Neural cell (in vitro differentiated cells): ENCODE measurements around the gene SH3RF2. TPM values are rescaled to one million over a fixed set of nuclear protein-coding genes. Genes with fewer than 3 reads are reported as not detected.

Source experiments
- H2AFZ ChIP-seq: fragments of 200-600, 300-800 bp; sonication (generic), shearing (Covaris generic); 2 replicates; pipeline ENCODE4 v1.6.0; 2014; ENCODE audit warnings: low read depth, mild to moderate bottlenecking, antibody characterized with exemption, low read length, moderate library complexity
- H3F3A ChIP-seq: fragments of 200-600 bp; shearing (Covaris generic); 2 replicates; pipeline ENCODE4 v1.6.1; 2016; ENCODE audit warnings: mild to moderate bottlenecking, moderate library complexity, mixed read lengths, antibody characterized with exemption, low read length; ENCODE audit not compliant: insufficient read depth, poor library complexity, severe bottlenecking
- H3K27ac ChIP-seq: fragments of 200-600, 300-800 bp; sonication (generic), shearing (Covaris generic); 2 replicates; pipeline ENCODE4 v1.5.1; 2014; ENCODE audit warnings: mild to moderate bottlenecking, low read length, moderate library complexity
- H3K27me3 ChIP-seq: fragments of 300-800, 200-600 bp; sonication (generic), shearing (Covaris generic); 2 replicates; pipeline ENCODE4 v1.6.0; 2014; ENCODE audit warnings: mild to moderate bottlenecking, low read depth, low read length, moderate library complexity; ENCODE audit not compliant: insufficient read depth
- H3K36me3 ChIP-seq: fragments of 300-800, 200-600 bp; sonication (generic), shearing (Covaris generic); 2 replicates; pipeline ENCODE4 v1.5.1; 2014; ENCODE audit warnings: mild to moderate bottlenecking, antibody characterized with exemption, low read length, moderate library complexity; ENCODE audit not compliant: insufficient read depth
- H3K4me2 ChIP-seq: fragments of 300-800, 200-600 bp; sonication (generic), shearing (Covaris generic); 2 replicates; pipeline ENCODE4 v1.6.0; 2014; ENCODE audit warnings: mild to moderate bottlenecking, low read length
- H3K4me3 ChIP-seq: fragments of 300-800, 200-600 bp; sonication (generic), shearing (Covaris generic); 2 replicates; pipeline ENCODE4 v1.5.1; 2014; ENCODE audit warnings: mild to moderate bottlenecking, low read length, moderate library complexity
- H3K79me2 ChIP-seq: fragments of 200-600 bp; shearing (Covaris generic); replicated peaks from 2 replicates; pipeline ENCODE4 v1.6.0; 2014; ENCODE audit warnings: mild to moderate bottlenecking, low read length, moderate library complexity; ENCODE audit not compliant: insufficient read depth
- H3K9ac ChIP-seq: fragments of 300-800, 200-600 bp; sonication (generic), shearing (Covaris generic); 2 replicates; pipeline ENCODE4 v1.6.1; 2016; ENCODE audit warnings: mild to moderate bottlenecking, low read length, mixed read lengths
- H3K9me2 ChIP-seq: fragments of 200-600 bp; shearing (Covaris generic); 2 replicates; pipeline ENCODE4 v1.6.1; 2016; ENCODE audit warnings: mild to moderate bottlenecking, low read length, mixed read lengths; ENCODE audit not compliant: insufficient read depth
- H3K9me3 ChIP-seq: fragments of 200-600, 300-800 bp; sonication (generic), shearing (Covaris generic); 2 replicates; pipeline ENCODE4 v1.6.1; 2016; ENCODE audit warnings: mild to moderate bottlenecking, mixed run types, low read length, moderate library complexity, mixed read lengths
- H4K20me1 ChIP-seq: fragments of 200-600 bp; shearing (Covaris generic); 2 replicates; pipeline ENCODE4 v1.6.1; 2016; ENCODE audit warnings: mild to moderate bottlenecking, mixed run types; ENCODE audit not compliant: insufficient read depth
- EP300 ChIP-seq: fragments of 450-650 bp; conservative IDR thresholded peaks from 2 replicates; pipeline ENCODE4 v1.6.1; 2014; ENCODE audit warnings: antibody characterized with exemption, mild to moderate bottlenecking, moderate library complexity; ENCODE audit not compliant: poor library complexity, severe bottlenecking
- EZH2 ChIP-seq: fragments of 200-600, 300-800 bp; shearing (Covaris generic), sonication (generic); IDR thresholded peaks from 2 replicates; pipeline ENCODE4 v1.6.1; 2014; ENCODE audit warnings: antibody characterized with exemption, low read length, borderline replicate concordance, mild to moderate bottlenecking; ENCODE audit not compliant: insufficient read depth, poor library complexity, severe bottlenecking
- MXI1 ChIP-seq: fragments of 450-650 bp; conservative IDR thresholded peaks from 2 replicates; pipeline ENCODE4 v1.6.1; 2014; ENCODE audit warnings: antibody characterized with exemption, mild to moderate bottlenecking; ENCODE audit not compliant: poor library complexity, severe bottlenecking
- POLR2AphosphoS5 ChIP-seq: IDR thresholded peaks from 2 replicates; pipeline ENCODE4 v1.6.1; 2012
- RAD21 ChIP-seq: fragments of 450-650 bp; conservative IDR thresholded peaks from 2 replicates; pipeline ENCODE4 v1.6.1; 2014; ENCODE audit warnings: antibody characterized with exemption, mild to moderate bottlenecking, moderate library complexity
- REST ChIP-seq: IDR thresholded peaks from 2 replicates; pipeline ENCODE4 v1.6.1; 2012; ENCODE audit warnings: borderline replicate concordance
- SMC3 ChIP-seq: fragments of 450-650 bp; conservative IDR thresholded peaks from 2 replicates; pipeline ENCODE4 v1.6.1; 2014; ENCODE audit warnings: antibody characterized with exemption, mild to moderate bottlenecking, moderate library complexity; ENCODE audit not compliant: poor library complexity
- TAF1 ChIP-seq: IDR thresholded peaks from 2 replicates; pipeline ENCODE4 v1.6.1; 2012; ENCODE audit warnings: low read depth
- polyA plus RNA-seq: library from polyadenylated mRNA; depleted of rRNA; stranded (reverse); fragments of >200 nt; gene quantifications from 2 replicates; pipeline ENCODE4 v1.2.3, GENCODE V29; 2014
- TF ChIP-seq, protein P1 (sequence below): fragments of 450-650 bp; IDR thresholded peaks from 2 replicates; pipeline ENCODE4 v1.5.1; 2014; ENCODE audit warnings: antibody characterized with exemption, mild to moderate bottlenecking, moderate library complexity; ENCODE audit not compliant: poor library complexity, severe bottlenecking

SH3RF2 gene
- polyA plus RNA-seq, 1 donor from 2014 or later: not detected

- H3K9ac ChIP-seq: no peak overlapping the region
- H3K27ac ChIP-seq: no peak overlapping the region
- no peaks in the 10 kb centered on the region for H3K9me3 ChIP-seq
- H3K79me2 ChIP-seq: no peaks in the 10 kb centered on the region
- no peaks in the 10 kb centered on the region for H3F3A ChIP-seq
- H2AFZ ChIP-seq: no peak overlapping the region
- no peak for TF ChIP-seq EP300
- no peak for TF ChIP-seq POLR2AphosphoS5
- no peak for TF ChIP-seq MXI1
- TF ChIP-seq, protein P1, sequence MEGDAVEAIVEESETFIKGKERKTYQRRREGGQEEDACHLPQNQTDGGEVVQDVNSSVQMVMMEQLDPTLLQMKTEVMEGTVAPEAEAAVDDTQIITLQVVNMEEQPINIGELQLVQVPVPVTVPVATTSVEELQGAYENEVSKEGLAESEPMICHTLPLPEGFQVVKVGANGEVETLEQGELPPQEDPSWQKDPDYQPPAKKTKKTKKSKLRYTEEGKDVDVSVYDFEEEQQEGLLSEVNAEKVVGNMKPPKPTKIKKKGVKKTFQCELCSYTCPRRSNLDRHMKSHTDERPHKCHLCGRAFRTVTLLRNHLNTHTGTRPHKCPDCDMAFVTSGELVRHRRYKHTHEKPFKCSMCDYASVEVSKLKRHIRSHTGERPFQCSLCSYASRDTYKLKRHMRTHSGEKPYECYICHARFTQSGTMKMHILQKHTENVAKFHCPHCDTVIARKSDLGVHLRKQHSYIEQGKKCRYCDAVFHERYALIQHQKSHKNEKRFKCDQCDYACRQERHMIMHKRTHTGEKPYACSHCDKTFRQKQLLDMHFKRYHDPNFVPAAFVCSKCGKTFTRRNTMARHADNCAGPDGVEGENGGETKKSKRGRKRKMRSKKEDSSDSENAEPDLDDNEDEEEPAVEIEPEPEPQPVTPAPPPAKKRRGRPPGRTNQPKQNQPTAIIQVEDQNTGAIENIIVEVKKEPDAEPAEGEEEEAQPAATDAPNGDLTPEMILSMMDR: no peak
- TF ChIP-seq RAD21: no peak
- TF ChIP-seq TAF1: no peak
- no peak for TF ChIP-seq EZH2
- no peak for TF ChIP-seq REST
- TF ChIP-seq SMC3: no peak
- H3K4me2 ChIP-seq: no peak overlapping the region
- no peaks in the 10 kb centered on the region for H3K9me2 ChIP-seq
- H4K20me1 ChIP-seq: no peaks in the 10 kb centered on the region
- H3K36me3 ChIP-seq: no peaks in the 10 kb centered on the region
- no peak overlapping the region for H3K4me3 ChIP-seq
- H3K27me3 ChIP-seq: no peaks in the 10 kb centered on the region
These were observed 25.2 kb upstream of the SH3RF2 start for GRCh38 chr5:145911164-145911563.

GRCh38 chr5:145912019-145912418, 24.4 kb upstream of the SH3RF2 start:
- no peaks in the 10 kb centered on the region for H3K27me3 ChIP-seq
- no peaks in the 10 kb centered on the region for H3K9me2 ChIP-seq

More at GRCh38 chr5:145912019-145912418, 24.4 kb upstream of the SH3RF2 start:
- Histone ChIP-seq H3K4me2 (no peak overlapping the region), H3K79me2 (no peaks in the 10 kb centered on the region), H3K9me3 (no peaks in the 10 kb centered on the region), H3K27ac (no peak overlapping the region), H2AFZ (no peak overlapping the region), H3K4me3 (no peak overlapping the region), H3K36me3 (no peaks in the 10 kb centered on the region), H3F3A (no peaks in the 10 kb centered on the region), H4K20me1 (no peaks in the 10 kb centered on the region), H3K9ac (no peak overlapping the region)
- no peak for TF ChIP-seq POLR2AphosphoS5
- TF ChIP-seq MXI1: no peak
- no peak for TF ChIP-seq EZH2
- TF ChIP-seq SMC3: no peak
- TF ChIP-seq RAD21: no peak
- no peak for TF ChIP-seq EP300
- TF ChIP-seq, protein P1: no peak
- TF ChIP-seq REST: no peak
- no peak for TF ChIP-seq TAF1
